ENCODE data around the gene HOXB3.

Gene HOXB3

DNA sequence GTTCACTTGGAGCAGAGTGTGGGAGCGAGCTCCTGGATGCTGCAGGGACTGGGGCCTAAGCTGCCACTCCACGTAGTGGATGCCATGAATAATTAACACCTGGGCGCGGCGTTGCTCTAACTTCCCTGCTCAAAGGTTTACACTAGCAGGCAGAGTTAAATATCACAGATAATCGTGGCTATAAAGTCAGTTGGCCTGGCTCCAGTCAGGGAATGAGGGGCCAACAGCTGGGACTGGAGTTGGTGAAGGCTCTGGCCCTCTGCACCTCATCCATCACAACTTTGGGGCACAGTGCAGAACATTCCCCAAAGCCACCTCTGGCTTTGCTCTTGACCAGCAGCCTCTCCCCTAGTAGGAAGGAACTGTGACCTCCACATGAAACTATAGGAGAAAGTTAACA is 22.8 kb downstream of the HOXB3 start:
- DNase-seq, result no peak

DNA sequence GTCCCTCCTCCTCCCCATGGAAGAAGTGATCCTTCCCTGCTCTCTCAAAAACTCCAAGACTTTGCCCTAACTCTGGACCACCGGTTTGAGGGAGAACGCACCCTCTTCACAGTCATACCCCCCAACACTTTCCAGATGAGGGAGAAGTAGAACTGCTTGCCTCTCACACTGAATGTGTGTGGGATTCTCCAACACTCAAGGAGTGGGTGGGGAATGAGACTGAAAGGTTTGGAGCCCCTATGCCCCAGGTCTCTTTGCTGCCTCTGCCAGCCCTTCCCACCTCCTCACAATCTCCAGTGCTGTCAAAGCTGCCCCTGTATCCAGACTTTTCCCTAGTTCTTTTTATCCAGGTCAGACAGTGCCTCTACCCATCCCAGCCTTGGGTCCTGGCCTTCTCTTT is 23.3 kb downstream of the HOXB3 start:
- DNase-seq, result no peak

DNA sequence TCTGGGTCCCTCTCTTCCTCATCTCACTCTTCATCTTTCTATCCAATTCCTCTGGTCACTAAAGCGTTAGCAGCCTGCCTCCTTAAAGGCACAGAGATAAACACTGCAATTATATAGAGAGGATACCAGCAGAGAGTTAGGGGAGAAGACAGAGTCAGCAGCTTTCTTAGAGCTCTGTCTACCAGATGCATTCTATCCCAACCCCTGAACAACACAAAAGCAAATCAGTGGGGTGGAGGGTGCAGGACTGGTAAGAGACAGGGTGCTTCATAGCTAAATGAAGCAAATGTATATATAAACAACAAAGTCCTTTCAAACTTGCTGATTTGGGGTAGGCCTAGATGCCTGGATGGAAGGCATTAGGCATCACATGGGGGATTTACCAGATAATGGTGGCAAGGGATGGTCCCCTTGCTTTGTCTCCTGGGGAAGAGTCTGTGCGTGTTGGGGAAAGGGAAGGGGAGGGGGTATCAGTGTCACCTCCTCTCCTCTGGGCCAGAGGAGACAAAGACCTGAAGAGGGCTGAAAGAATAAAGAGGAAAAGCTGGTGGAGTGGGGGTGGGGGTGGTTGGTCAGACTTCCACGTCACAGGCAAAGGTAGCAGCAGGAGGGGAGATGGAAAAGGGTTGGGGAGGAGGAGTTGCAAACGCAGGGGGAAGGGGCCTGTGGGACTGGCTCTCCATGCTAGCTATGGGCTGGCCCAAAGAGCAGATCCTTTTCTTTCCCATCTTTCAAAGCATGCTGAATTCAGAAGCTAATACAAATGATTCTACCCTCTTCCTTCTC is 23.9 kb downstream of the HOXB3 start:
- DNase-seq, result no peak

- DNase-seq, result no peak
Observed at GRCh38 chr17:48565022-48565554, 25.0 kb downstream of the HOXB3 start.

DNA sequence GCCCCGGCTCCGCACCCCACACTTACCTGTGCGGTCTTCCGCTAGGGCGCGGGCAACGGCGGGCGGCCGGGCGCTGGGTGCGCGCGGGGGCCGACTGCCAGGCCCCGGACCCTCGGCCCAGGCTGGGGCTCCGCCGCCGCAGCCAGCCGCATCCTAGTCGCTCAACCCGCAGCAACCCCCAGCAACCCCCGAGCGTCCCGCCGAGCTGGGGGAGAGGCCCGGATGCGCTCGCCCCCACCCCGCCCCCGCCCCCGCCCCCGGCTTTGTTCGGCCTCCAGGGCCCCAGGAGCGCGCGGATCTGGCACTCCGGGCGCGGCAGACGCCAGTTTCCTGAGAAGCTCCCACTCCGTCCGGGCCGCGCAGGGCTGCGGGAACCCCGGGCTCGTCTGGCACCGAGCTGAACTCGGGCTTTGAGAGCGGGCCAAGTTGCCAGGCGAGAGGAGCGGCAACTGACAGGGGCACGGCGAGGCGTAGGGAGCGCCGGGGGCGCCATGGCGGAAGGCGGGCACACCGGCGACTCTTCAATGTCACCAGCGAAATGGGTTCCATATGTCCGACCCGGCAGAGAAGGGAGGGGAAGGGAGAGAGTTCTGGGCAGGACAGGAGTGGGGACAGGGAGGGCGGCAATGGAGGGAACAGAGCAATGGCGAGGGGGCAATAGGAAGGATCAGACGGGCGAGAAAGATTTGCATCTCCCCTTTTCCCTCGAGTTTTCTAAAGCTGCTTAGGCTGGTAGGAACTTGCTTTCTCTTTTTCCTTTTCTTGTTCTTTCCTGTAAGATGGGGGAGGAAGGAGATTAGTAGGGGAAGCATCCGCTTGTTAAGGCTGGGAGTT is 25.6 kb downstream of the HOXB3 start:
- no peak for DNase-seq

DNA sequence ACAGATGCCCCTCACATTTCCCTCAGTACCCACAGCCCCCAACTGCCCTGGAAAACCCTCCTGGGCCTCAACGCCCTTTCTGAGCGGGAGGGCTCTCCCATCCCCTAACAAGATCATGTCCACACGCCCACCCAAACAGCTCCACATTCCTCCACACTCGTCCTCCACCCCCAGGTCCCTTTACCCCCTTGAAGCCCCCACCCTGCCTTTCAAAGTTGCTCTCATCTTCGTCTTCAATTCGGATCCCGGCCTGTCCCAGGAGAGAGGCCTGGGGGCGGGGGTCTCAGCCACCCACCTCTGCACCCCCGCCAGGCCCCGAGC is 26.2 kb downstream of the HOXB3 start:
- no peak for DNase-seq

DNA sequence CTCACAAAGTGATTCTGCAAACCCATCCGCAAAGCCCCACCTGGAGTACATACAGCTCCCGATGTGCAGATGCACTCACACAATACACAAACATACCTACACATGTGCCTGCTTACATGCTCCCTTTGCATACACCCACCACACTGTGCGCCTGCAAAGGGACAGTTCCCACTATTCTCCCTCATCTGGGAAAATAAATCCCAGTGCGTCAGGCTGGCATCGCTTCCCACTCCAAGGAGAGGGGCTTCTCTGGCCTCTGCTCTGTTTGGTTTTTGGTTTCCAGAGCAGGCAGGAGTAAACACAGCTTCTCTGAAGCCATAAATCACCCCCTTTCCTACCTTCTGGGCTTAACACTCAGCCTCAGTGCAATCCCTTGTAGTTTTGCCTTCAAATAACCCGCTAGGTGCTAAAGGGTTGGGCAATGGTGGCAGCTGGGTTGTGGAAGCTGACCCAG is 26.6 kb downstream of the HOXB3 start:
- no peak for DNase-seq

- no peak for DNase-seq
Observed at GRCh38 chr17:48562934-48563333, 27.1 kb downstream of the HOXB3 start.

GRCh38 chr17:48561884-48562810 is 27.9 kb downstream of the HOXB3 start:
- DNase-seq, result peak; percentile 62

DNA sequence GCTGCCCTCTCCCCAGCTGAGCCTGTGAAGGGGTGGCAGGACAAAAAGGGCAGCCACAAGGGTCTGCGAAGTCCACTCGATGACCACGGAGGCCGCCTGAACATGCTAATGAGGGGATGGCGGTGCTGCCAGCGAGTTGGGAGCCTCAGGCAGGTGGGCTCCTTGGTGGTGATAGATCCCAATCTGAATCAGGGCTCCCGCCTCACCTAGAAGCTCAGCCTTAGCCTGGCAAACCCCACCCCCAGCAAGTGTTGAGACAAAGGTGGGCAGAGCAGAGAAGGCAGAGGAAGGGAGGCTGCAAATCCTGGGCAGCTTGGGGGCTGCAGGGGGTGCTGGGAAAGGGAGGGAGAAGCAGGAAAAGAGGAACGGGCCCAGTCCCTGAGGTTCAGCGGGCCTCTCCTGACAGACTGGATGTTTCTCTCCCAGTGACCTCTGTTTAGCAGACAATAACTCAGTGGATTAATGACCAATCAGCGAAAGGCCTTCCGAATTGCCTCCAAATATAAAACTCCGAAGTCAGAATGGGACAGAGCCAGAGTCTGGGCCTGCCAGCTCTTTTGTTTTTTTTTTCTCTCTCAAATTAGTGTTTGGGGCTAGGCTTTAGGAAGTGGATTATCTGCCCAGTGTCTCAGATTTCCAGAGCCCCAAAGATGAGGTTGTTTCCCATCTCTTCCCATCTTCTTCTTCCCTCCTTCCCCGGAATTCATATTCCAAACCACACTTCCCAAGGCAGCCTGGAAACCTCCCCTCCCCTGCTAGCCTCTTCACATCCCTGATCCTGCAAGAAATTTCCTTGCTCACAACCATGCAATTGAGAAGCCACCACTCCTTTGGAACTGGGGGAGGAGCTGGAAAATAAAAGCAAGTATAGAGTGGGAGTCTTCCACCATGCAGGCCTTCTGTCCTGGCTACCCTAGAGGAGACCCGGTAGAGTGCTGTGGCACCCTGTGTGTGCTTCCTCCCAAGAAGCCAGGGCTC is 29.9 kb downstream of the HOXB3 start:
- no peak for DNase-seq

DNA sequence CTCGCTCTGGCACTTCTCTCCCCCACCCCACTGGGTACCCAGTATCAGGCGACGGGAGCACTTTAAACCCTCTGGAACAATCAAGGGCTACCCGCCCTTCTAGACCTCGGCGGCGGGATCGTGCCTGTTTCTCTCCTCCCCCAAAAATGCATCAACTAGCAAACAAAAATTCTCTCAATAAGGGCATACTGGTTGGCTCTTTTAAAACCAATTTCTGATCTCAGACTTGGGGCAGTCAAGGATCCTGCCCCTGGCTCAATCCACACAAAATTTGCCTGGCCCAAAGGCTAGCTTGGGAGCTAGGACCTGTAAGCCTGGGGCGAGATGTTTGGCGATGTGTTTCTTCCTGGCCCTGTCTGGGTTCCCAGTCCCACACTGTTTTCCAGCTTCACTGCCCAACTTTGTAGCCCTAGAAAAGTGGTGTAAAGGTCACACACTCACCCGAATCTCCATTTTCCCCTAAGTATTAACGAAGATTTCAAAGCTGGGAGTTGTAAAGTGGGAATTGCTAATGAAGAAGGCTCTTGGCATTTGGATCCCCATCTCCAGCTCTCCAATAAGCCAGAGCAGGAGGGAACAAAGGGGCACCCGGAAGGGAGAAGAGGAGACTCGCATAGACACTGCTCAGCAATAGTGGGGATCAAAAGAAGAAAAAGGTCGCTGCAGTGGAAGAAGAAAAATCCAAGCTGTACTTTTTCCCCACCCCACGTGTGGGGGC is 30.8 kb downstream of the HOXB3 start:
- no peak for DNase-seq

GRCh38 chr17:48558831-48559121 is 31.3 kb downstream of the HOXB3 start:
- no peak for DNase-seq

GRCh38 chr17:48558057-48558830 is 31.8 kb downstream of the HOXB3 start:
- no peak for DNase-seq

- no peak for DNase-seq
Observed at GRCh38 chr17:48556576-48557401, 33.3 kb downstream of the HOXB3 start.

DNA sequence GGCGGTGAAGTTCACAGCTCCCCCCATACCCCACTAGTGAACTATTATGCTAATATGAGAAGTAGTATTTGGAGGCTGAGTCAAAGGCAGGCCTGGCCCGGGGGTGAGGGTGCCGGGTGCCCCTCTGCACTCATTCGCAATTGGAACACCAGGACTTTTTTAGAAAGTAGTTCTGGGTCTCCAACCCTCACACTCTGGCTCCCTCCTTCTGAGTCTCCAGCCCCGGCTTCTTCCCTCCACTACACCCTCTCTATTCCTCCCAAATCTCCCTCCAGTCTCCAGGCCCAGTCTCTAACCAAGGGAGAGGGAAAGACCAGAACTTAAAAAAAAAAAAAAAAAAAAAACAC is 33.8 kb downstream of the HOXB3 start:
- DNase-seq, result no peak

DNA sequence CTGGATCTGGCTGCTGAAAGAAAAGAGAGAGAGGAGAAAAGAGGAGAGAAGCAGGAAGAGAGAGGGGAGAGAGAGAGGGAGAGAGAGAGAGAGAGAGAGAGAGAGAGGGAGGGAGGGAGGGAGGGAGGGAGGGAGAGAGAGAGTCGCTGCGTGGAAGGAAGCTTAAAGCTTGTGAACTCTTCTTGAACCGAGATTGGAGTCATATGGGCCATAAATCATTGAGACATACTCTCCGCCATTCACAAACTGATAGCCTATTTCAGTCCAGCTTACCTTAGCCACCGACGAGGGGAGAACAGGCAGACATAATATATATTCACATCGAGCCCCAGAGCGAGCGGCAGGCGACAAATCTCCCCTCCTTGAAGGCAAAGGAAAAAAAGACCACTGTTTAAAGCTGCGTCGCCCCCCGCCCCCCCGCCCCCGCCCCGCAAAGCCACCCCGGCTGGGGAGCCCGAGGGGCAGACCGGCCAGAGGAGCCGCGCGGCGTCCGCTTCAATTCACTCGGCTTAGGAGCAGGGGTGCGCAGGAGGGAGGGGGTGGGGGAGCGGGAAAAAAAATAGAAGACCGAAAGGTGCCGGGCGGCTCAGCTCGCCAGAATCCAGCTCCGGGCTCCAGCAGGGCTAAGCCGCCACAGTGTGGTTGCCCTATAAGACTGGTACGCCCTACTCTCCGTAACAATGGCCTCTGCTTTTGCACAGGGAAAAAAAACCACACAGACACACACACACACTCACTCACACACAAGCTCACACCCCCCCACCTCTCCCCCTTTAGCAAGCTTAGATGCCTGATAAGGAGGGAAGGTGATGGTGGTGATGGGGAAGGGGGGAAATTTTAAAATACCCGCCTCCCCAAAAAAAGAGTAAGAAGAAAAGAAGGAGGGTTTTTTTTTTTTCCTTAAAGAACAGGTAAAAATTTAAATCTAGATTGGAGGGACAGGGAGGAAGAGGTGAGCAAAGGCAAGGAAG is 34.5 kb downstream of the HOXB3 start:
- DNase-seq, result peak; percentile 74

- DNase-seq, result no peak
Observed at GRCh38 chr17:48554412-48555257, 35.4 kb downstream of the HOXB3 start.
